Astrocyte (in vitro differentiated cells and primary cell): ENCODE results near the gene PLEKHA7.

ENCODE experiments used
- EZH2 ChIP-seq: IDR thresholded peaks from 2 replicates; pipeline ENCODE4 v1.6.1; 2012; ENCODE audit warnings: mild to moderate bottlenecking, low read length, inconsistent platforms; ENCODE audit not compliant: insufficient read depth
- TF ChIP-seq, protein P1 (sequence below): IDR thresholded peaks from 2 replicates; pipeline ENCODE4 v1.5.1; 2011; ENCODE audit warnings: low read depth, mild to moderate bottlenecking, inconsistent platforms, low read length, moderate library complexity; ENCODE audit not compliant: insufficient read depth

DNA sequence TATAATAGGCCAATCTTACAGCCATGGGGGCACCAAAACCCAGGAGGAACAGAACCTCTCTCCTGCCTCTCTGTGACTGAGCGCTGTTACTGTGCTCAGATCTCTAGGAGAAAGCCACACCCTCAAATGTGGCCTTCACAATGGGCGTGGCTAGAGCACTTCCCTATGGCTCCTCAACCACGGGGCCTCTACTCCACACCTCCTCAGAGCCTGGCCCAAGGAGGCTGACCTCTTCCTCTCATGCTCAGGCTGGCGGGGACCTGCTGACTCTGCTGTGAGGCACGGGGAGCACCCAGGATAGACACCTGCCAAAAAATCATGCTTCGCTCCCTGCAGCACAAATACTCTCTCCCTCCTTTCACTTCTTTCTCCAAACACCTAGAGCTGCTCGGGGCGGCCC, 234.8 kb downstream of the PLEKHA7 start:
- TF ChIP-seq, protein P1, sequence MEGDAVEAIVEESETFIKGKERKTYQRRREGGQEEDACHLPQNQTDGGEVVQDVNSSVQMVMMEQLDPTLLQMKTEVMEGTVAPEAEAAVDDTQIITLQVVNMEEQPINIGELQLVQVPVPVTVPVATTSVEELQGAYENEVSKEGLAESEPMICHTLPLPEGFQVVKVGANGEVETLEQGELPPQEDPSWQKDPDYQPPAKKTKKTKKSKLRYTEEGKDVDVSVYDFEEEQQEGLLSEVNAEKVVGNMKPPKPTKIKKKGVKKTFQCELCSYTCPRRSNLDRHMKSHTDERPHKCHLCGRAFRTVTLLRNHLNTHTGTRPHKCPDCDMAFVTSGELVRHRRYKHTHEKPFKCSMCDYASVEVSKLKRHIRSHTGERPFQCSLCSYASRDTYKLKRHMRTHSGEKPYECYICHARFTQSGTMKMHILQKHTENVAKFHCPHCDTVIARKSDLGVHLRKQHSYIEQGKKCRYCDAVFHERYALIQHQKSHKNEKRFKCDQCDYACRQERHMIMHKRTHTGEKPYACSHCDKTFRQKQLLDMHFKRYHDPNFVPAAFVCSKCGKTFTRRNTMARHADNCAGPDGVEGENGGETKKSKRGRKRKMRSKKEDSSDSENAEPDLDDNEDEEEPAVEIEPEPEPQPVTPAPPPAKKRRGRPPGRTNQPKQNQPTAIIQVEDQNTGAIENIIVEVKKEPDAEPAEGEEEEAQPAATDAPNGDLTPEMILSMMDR: no peak
- TF ChIP-seq EZH2: no peak
